Right kidney (tissue), 1 donor: ENCODE results near the gene RGS12.

Experiments used
- DNase-seq: peaks from one replicate; pipeline ENCODE4 v3.0.0-alpha.2; 2016

The RGS12 gene

GRCh38 chr4:3254302-3255131, 38.3 kb upstream of the RGS12 start:
- DNase-seq = no peak

- no peak for DNase-seq
These were observed 37.1 kb upstream of the RGS12 start for GRCh38 chr4:3255611-3256186.

- no peak for DNase-seq
These were observed 36.4 kb upstream of the RGS12 start for GRCh38 chr4:3256230-3257102.

GRCh38 chr4:3257103-3257555, 35.7 kb upstream of the RGS12 start:
- DNase-seq = no peak

- no peak for DNase-seq
These were observed 35.0 kb upstream of the RGS12 start for GRCh38 chr4:3257556-3258482.

- DNase-seq = no peak
These were observed 31.2 kb upstream of the RGS12 start for GRCh38 chr4:3261411-3262207.

GRCh38 chr4:3262208-3263052, 30.4 kb upstream of the RGS12 start:
- no peak for DNase-seq

GRCh38 chr4:3263053-3263875, 29.6 kb upstream of the RGS12 start:
- no peak for DNase-seq

- no peak for DNase-seq
These were observed 29.0 kb upstream of the RGS12 start for GRCh38 chr4:3263876-3264193.

GRCh38 chr4:3266076-3266475, 26.7 kb upstream of the RGS12 start:
- no peak for DNase-seq

GRCh38 chr4:3267576-3268394, 25.0 kb upstream of the RGS12 start:
- DNase-seq = no peak

GRCh38 chr4:3268395-3269104, 24.3 kb upstream of the RGS12 start:
- no peak for DNase-seq

GRCh38 chr4:3269105-3269927, 23.5 kb upstream of the RGS12 start:
- no peak for DNase-seq

- DNase-seq = no peak
These were observed 22.7 kb upstream of the RGS12 start for GRCh38 chr4:3269991-3270611.

GRCh38 chr4:3271131-3271530, 21.7 kb upstream of the RGS12 start:
- DNase-seq = no peak

- no peak for DNase-seq
These were observed 15.8 kb upstream of the RGS12 start for GRCh38 chr4:3276986-3277385.
